Fibroblast of lung (primary cell): ENCODE results near the gene HAAO. TPM values are rescaled to one million over a fixed set of nuclear protein-coding genes. Genes with fewer than 3 reads are reported as not detected.

ENCODE experiments used
- DNase-seq, 2 donors: peaks; one replicate each; pipeline versions ENCODE4 v3.0.0 to v3.0.0-alpha.2; 2010; ENCODE audit warnings: low read depth in 2 of 2
- H2AFZ ChIP-seq: 2 replicates; pipeline ENCODE4 v1.5.1; 2012; ENCODE audit warnings: low read length, control low read depth, inconsistent platforms
- H3K27ac ChIP-seq: 2 replicates; pipeline ENCODE4 v1.5.1; 2011; ENCODE audit warnings: low read length, control low read depth; ENCODE audit not compliant: insufficient read depth
- H3K27me3 ChIP-seq: 2 replicates; pipeline ENCODE4 v1.5.1; 2011; ENCODE audit warnings: mild to moderate bottlenecking, low read length; ENCODE audit not compliant: control insufficient read depth, insufficient read depth
- H3K36me3 ChIP-seq: 2 replicates; pipeline ENCODE4 v1.5.1; 2011; ENCODE audit warnings: low read length; ENCODE audit not compliant: control insufficient read depth, insufficient read depth
- H3K4me1 ChIP-seq: 2 replicates; pipeline ENCODE4 v1.5.1; 2011; ENCODE audit warnings: low read length; ENCODE audit not compliant: control insufficient read depth, insufficient read depth; ENCODE audit errors: extremely low read depth
- H3K4me2 ChIP-seq: 2 replicates; pipeline ENCODE4 v1.5.1; 2011; ENCODE audit warnings: low read length, control low read depth; ENCODE audit not compliant: insufficient read depth; ENCODE audit errors: extremely low read depth
- H3K4me3 ChIP-seq, 4 experiments: fragments of 200-600 bp in 1 of 4; sonication (generic) in 1 of 4; replicated peaks in 1 of 4; 2 replicates each; pipeline ENCODE4 v1.5.1; 2011 to 2016; ENCODE audit warnings: low read length in 4 of 4, low read depth in 3 of 4, mild to moderate bottlenecking in 3 of 4, control low read depth in 2 of 4, inconsistent platforms in 1 of 4, mixed read lengths in 1 of 4; ENCODE audit not compliant: insufficient read depth in 1 of 4; ENCODE audit errors: control extremely low read depth in 1 of 4
- H3K79me2 ChIP-seq: 2 replicates; pipeline ENCODE4 v1.5.1; 2012; ENCODE audit warnings: mild to moderate bottlenecking, low read length, inconsistent platforms; ENCODE audit not compliant: control insufficient read depth, insufficient read depth
- H3K9ac ChIP-seq: 2 replicates; pipeline ENCODE4 v1.5.1; 2011; ENCODE audit warnings: mild to moderate bottlenecking, low read length, control low read depth; ENCODE audit not compliant: insufficient read depth
- H3K9me3 ChIP-seq: 2 replicates; pipeline ENCODE4 v1.5.1; 2012; ENCODE audit warnings: low read depth, low read length; ENCODE audit not compliant: control insufficient read depth, insufficient read depth
- H4K20me1 ChIP-seq: 2 replicates; pipeline ENCODE4 v1.5.1; 2011; ENCODE audit warnings: low read length; ENCODE audit not compliant: control insufficient read depth, insufficient read depth; ENCODE audit errors: extremely low read depth
- CTCF ChIP-seq, 2 donors: IDR thresholded peaks in 1 of 2; conservative IDR thresholded peaks in 1 of 2; 1 replicate in 1 of 2; 2 replicates in 1 of 2; pipeline ENCODE4 v1.5.1; 2011 to 2012; ENCODE audit warnings: low read length in 2 of 2, control low read depth in 1 of 2, inconsistent platforms in 1 of 2, low read depth in 1 of 2, mild to moderate bottlenecking in 1 of 2
- EZH2 ChIP-seq: IDR thresholded peaks from 2 replicates; pipeline ENCODE4 v1.5.1; 2012; ENCODE audit warnings: low read length, control low read depth, mild to moderate bottlenecking; ENCODE audit errors: missing control alignments
- polyA plus RNA-seq, 2 donors: library from polyadenylated mRNA; depleted of rRNA in 1 of 2; stranded (reverse) in 1 of 2; unstranded in 1 of 2; fragments of >200 nt; gene quantifications; 2 replicates each; pipeline ENCODE4 v1.2.1, GENCODE V29; 2011 to 2012; ENCODE audit warnings: missing spikeins in 1 of 2
- total RNA-seq: library from RNA; depleted of rRNA; stranded (reverse); fragments of >200 nt; gene quantifications from 2 replicates; pipeline ENCODE4 v1.2.1, GENCODE V29; 2014

HAAO gene
- total and polyA plus RNA-seq, 2 donors (not counting 1 experiment from before 2014, with no cell fraction given) = 0.58 to 4.1 TPM

GRCh38 chr2:42839809-42840501 is 47.6 kb upstream of the HAAO start:
- no peak overlapping the region for H2AFZ ChIP-seq
- no peak overlapping the region for H3K9ac ChIP-seq
- no peaks in the 10 kb centered on the region for H3K27me3 ChIP-seq
- TF ChIP-seq EZH2 (no peak), CTCF (conservative IDR thresholded peaks at IDR 0.05 in 1 of 2, IDR thresholded peaks at IDR 0.05 in 1 of 2; ENCODE audit: low read depth in 1 of 2, low read length in 2 of 2) (no peak)
- H3K4me1 ChIP-seq = peaks cover 9% of the 10 kb centered on the region
- H3K4me3 ChIP-seq = no peak overlapping the region
- DNase-seq = no peak
- no peak overlapping the region for H3K4me2 ChIP-seq
- no peaks in the 10 kb centered on the region for H4K20me1 ChIP-seq
- H3K27ac ChIP-seq = no peak overlapping the region
- H3K36me3 ChIP-seq = no peaks in the 10 kb centered on the region
- no peaks in the 10 kb centered on the region for H3K9me3 ChIP-seq
- no peaks in the 10 kb centered on the region for H3K79me2 ChIP-seq

- no peak overlapping the region for H3K27ac ChIP-seq
- no peaks in the 10 kb centered on the region for H3K79me2 ChIP-seq
- no peaks in the 10 kb centered on the region for H3K36me3 ChIP-seq
- no peak for DNase-seq
- H4K20me1 ChIP-seq = no peaks in the 10 kb centered on the region
- H3K9me3 ChIP-seq = no peaks in the 10 kb centered on the region
- no peak overlapping the region for H3K4me3 ChIP-seq
- TF ChIP-seq EZH2 (no peak), CTCF (conservative IDR thresholded peaks at IDR 0.05 in 1 of 2, IDR thresholded peaks at IDR 0.05 in 1 of 2; ENCODE audit: low read depth in 1 of 2, low read length in 2 of 2) (no peak)
- no peaks in the 10 kb centered on the region for H3K27me3 ChIP-seq
- H3K4me2 ChIP-seq = no peak overlapping the region
- H3K4me1 ChIP-seq = peaks cover 5% of the 10 kb centered on the region
- no peak overlapping the region for H2AFZ ChIP-seq
- H3K9ac ChIP-seq = no peak overlapping the region
These were observed 45.8 kb upstream of the HAAO start for GRCh38 chr2:42838133-42838532.

GRCh38 chr2:42835577-42836371 is 43.4 kb upstream of the HAAO start:
- Histone ChIP-seq H2AFZ (no peak overlapping the region), H3K36me3 (no peaks in the 10 kb centered on the region), H3K9me3 (no peaks in the 10 kb centered on the region), H3K79me2 (no peaks in the 10 kb centered on the region), H3K4me2 (no peak overlapping the region), H3K4me1 (peaks cover 5% of the 10 kb centered on the region), H3K4me3 (no peak overlapping the region), H4K20me1 (no peaks in the 10 kb centered on the region), H3K27me3 (no peaks in the 10 kb centered on the region), H3K9ac (no peak overlapping the region), H3K27ac (peak overlapping the region; percentile 57)
- TF ChIP-seq CTCF (conservative IDR thresholded peaks at IDR 0.05 in 1 of 2, IDR thresholded peaks at IDR 0.05 in 1 of 2; ENCODE audit: low read depth in 1 of 2, low read length in 2 of 2) (no peak), EZH2 (no peak)
- DNase-seq = peak; percentile 94 to 100
